D721Med (cell line): ENCODE measurements around the gene CFAP97D2.

Source experiments
- DNase-seq: peaks from one replicate; pipeline ENCODE4 v3.0.0; 2011; ENCODE audit warnings: low spot score; ENCODE audit not compliant: insufficient read length
- FAIRE-seq: peaks from 2 replicates; lab custom pipeline; 2011; peaks lifted over from hg19 to GRCh38; lab: Jason Lieb, UNC
- CTCF ChIP-seq: IDR thresholded peaks from 2 replicates; pipeline ENCODE4 v1.5.1; 2012; ENCODE audit warnings: mild to moderate bottlenecking, control low read depth; ENCODE audit not compliant: insufficient read depth; ENCODE audit errors: missing control alignments

Gene CFAP97D2

GRCh38 chr13:114266241-114266640 is 87.2 kb downstream of the CFAP97D2 start:
- DNase-seq, result no peak
- TF ChIP-seq CTCF, result no peak
- FAIRE-seq, result no peak

DNA sequence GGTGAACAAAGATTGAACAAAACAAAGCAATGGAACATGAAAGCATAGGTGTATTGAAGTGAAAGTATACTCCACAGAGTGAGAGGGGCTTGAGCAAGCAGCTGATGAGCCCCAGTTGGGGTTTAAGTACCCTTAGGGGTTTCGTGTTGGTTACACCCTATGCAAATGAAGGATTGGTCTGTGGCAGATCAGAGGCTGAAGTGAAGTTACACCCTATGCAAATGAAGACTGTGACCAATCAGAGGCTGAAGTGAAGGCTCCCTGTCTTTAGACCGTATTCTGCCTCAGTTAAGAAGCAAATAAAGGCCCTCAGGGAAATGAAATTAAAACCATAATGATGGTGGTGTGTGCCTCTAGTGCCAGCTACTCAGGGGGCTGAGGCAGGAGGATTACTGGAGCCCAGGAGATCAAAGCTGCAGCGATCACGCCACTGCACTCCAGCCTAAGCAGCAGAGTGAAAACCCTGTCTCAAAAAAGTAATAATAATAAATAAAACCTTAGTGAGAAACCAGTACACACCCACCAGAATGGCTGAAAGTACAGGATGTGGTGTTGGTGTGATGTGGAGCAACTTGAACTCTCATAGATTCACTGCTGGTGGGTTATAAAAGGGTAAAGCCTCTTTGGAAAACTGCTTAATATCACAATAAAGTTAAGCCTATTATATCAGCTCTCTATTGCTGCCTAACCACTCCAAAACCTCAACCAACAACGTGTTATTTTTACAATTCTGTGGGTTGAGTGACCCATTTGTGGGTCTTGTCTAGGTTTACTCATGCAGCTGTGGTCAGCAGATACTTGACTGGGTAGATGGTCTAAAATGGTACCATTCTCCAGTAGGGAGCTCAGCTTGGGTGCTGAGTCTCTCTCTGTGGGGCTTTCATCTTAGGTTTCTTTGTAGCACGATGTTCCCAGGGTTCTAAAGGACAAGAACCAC is 89.6 kb downstream of the CFAP97D2 start:
- FAIRE-seq (no peak), DNase-seq (no peak)
- no peak for TF ChIP-seq CTCF

DNA sequence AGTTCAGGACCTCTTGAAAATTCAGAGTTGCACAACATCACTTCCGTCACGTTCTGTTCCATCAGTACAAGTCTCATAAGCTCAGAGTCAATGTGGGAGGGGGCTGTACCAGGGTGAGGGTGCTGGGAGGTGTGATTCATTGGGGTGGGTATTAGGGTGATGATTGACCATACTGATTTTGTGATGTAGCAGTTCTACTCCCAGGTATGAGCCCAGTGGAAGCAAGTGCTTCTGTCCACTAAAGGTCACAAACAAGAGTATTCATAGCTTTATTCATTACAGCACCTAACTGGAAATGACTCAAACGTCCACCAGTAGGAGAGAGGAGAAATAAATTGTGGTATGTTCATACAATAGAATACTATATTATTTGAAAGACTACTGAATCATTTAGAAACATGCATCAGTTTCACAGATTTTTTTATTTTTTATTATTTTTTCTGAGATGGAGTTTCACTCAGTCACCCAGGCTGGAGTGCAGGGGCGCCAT is 90.3 kb downstream of the CFAP97D2 start:
- no peak for TF ChIP-seq CTCF
- DNase-seq, result no peak
- no peak for FAIRE-seq
